ENCODE measurements around the gene SMARCA4. TPM values are rescaled to one million over a fixed set of nuclear protein-coding genes. Genes with fewer than 3 reads are reported as not detected.

Gene SMARCA4
- total RNA-seq = 160 TPM

GRCh38 chr19:10960314-10961072 is at the start of gene SMARCA4:
Gene SMARCA4 (plus strand): TSS chr19:10961030. CDS start chr19:10984152, 23,122 bp downstream.

GRCh38 chr19:10928563-10929401 is 32.0 kb upstream of the SMARCA4 start, which contains the start of the genes TIMM29 and YIPF2:
Gene TIMM29 (plus strand): TSS chr19:10928811. CDS start chr19:10928823, 12 bp downstream.
Gene YIPF2 (minus strand): TSS chr19:10928639. CDS start chr19:10928410, 229 bp downstream.

GRCh38 chr19:11089254-11090013 is 128.6 kb downstream of the SMARCA4 start, which contains the start of gene LDLR:
Gene LDLR (plus strand): TSS chr19:11089463. CDS start chr19:11089549, 86 bp downstream.

Other genes with a start within 250 kb of the SMARCA4 start
- 109 TPM for gene DNM2, start 243.0 kb upstream of the SMARCA4 start, total RNA-seq
- gene TMED1, start 124.8 kb upstream of the SMARCA4 start, total RNA-seq = 34.1 TPM
- gene C19orf38, start 112.6 kb upstream of the SMARCA4 start, total RNA-seq = 5.6 TPM
- 27.1 TPM for gene CARM1, start 89.5 kb upstream of the SMARCA4 start, total RNA-seq
- gene YIPF2, start 32.4 kb upstream of the SMARCA4 start, total RNA-seq = 53.3 TPM
- gene TIMM29, start 32.2 kb upstream of the SMARCA4 start, total RNA-seq = 44.3 TPM
- gene LDLR, start 128.4 kb downstream of the SMARCA4 start, total RNA-seq = 28.2 TPM
- gene SPC24, start 194.8 kb downstream of the SMARCA4 start, total RNA-seq = 11.4 TPM
- gene KANK2, start 236.5 kb downstream of the SMARCA4 start, total RNA-seq = 190 TPM